SKM-1 treated with dmso at 0.1 percent for 144 hours (cell line): ENCODE results near the gene POLG2.
"Not testable (repeated sequence)": the region's sequence is repeated elsewhere in the genome, so short reads cannot be mapped to it uniquely, and the experiment has no call there.

Experiments used
- DNase-seq: peaks from one replicate; lab custom pipeline; 2025; ENCODE audit not compliant: unreplicated experiment; lab: John Stamatoyannopoulos, UW

POLG2 gene

GRCh38 chr17:64443086-64443760, 53.6 kb downstream of the POLG2 start:
- DNase-seq = no peak

GRCh38 chr17:64442541-64442971, 54.3 kb downstream of the POLG2 start:
- DNase-seq = no peak

DNA sequence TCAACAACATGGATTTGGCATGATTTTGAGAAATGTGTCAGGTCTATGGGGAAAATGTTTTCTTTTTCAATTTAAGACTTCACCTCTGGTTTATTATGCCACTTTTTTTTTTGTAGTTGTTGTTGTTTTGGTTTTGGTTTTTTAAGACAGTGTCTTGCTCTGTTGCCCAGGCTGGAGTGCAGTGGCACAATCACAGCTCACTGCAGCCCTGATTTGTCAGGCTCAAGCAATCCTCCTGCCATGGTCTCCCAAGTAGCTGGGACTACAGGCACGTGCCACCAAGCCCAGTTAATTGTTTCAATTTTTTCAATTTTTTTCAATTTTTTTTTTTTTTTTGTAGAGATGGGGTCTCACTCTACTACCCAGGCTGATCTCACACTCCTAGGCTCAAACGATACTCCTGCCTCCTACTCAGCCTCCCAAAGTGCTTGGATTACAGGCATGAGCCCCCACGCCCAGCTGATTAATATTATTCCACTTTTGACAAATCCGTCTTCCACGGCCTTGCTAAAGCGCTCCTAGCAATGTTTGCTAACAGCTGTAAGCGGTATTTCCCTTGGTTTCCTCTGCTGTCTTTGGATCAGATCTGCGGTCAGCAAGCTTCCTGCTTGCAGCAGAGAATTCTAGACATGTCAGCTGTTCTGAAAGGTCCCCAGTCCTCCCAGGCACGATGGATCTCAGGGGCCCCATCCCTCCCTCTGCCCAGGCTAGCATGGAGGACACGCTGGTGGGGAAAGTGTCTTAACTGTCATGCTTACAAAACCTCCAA, 54.9 kb downstream of the POLG2 start:
- DNase-seq = peak; percentile 84

DNA sequence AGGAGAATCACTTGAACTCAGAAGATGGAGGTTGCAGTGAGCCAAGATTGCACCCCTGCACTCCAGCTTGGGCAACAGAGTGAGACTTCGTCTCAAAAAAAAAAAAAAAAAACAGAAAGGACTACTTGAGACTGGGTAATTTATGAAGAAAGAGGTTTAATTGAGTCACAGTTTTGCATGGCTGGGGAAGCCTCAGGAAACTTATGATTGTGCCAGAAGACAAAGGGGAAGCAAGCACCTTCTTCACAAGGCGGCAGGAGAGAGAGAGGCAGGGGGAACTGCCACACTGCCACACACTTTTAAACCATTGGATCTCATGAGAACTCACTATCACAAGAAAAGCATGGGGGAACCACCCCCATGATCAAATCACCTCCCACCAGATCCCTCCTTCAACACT, 56.9 kb downstream of the POLG2 start:
- peak; percentile 48 for DNase-seq

GRCh38 chr17:64439521-64439920, 57.3 kb downstream of the POLG2 start:
- not testable (repeated sequence) for DNase-seq

DNA sequence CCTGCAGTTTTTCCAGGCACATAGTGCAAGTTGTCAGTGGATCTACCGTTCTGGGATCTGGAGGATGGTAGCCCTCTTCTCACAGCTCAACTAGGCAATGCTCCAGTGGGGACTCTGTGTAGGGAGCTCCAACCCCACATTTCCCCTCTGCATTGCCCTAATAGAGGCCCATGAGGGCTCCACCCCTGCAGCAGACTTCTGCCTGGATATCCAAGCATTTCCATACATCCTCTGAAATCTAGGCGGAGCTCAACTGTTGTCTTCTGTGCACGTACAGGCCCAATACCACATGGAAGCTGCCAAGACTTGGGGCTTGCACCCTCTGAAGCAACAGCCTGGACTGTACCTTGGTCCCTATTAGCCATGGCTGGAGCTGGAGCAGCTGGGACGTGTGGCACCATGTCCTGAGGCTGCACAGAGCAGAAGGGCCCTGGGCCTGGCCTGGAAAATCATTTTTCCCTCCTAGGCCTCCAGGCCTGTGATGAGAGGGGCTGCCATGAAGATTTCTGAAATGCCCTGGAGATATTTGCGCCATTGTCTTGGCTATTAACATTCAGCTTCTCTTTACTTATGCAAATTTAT, 58.8 kb downstream of the POLG2 start:
- no peak for DNase-seq

DNA sequence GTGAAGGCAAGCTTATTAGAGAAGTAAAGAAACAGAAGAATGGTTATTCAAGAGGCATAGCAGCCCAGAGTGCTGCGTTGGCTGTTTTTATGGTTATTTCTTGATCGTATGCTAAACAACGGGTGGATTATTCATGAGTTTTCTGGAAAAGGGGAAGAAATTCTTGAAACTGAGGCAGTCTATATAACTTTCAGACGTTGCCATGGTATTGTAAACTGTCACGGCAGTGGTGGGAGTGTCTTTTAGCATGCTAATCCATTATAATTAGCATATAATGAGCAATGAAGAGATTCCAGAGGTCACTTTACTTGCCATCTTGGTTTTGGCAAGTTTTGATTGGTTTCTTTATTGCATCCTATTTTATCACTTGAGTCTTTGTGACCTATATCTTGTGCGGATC, 65.3 kb downstream of the POLG2 start:
- DNase-seq = no peak

DNA sequence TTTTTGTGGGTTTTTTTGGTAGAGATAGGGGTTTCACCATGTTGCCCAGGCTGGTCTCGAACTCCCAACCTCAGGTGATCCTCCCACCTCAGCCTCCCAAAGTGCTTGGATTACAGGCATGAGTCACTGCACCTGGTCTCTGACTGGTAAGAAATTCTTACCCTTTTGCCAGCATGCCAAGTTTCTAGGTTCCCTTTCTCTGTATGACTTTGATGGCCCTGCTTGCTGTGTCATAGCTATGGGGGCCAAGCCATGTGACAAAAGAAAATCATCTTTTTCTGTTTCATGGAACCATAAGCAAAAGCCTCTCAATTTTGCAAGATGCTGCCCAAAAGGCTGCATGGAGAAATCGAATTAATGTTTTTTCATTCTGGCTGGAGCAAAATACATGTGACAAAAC, 66.8 kb downstream of the POLG2 start:
- DNase-seq = not testable (repeated sequence)

DNA sequence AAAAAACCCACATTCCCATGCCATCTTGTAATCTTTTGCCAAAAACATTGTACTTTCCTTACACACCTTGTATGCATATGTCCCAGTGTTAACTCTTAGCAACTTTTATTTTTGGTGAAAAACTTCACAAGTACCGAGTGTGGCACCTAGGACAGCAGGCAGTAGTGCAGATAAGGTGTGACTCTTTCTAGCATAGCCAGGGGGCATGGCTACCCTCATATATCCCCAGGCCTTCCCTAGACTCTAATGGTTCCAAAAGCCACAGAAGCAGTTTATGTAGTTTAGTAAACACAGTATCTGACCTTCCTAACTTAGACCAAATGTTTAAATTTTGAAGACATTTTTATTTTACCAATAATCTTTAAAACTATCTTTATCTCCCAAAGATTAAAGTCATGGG, 68.4 kb downstream of the POLG2 start:
- DNase-seq = no peak
